Body of pancreas (tissue), 4 donors: Measurements from ENCODE around the gene SGMS1. TPM values are rescaled to one million over a fixed set of nuclear protein-coding genes. Genes with fewer than 3 reads are reported as not detected.

Experiments
- ATAC-seq: fragments of 150-250 bp; one replicate; pipeline ENCODE4 v1.9.1; 2016
- DNase-seq, 4 donors: peaks; one replicate each; pipeline ENCODE4 v3.0.0-alpha.2; 2019
- H3K27ac ChIP-seq, 4 donors: fragments of 200-600 bp; sonication (generic); 1 replicate in 3 of 4; 2 replicates in 1 of 4; pipeline versions ENCODE4 v1.5.1 to v1.6.1; 2016 to 2019; ENCODE audit warnings: mild to moderate bottlenecking in 1 of 4, mixed read lengths in 1 of 4, moderate library complexity in 1 of 4
- H3K27me3 ChIP-seq, 2 donors: fragments of 200-600 bp; sonication (generic); one replicate each; pipeline ENCODE4 v1.6.0; 2016; ENCODE audit warnings: mild to moderate bottlenecking in 1 of 2
- H3K36me3 ChIP-seq, 2 donors: fragments of 200-600 bp; sonication (generic); replicated peaks in 1 of 2; 2 replicates each; pipeline ENCODE4 v1.5.1; 2016; ENCODE audit warnings: low read depth in 2 of 2; ENCODE audit not compliant: insufficient read depth in 1 of 2
- H3K4me1 ChIP-seq: fragments of 200-600 bp; sonication (generic); one replicate; pipeline ENCODE4 v1.6.0; 2016
- H3K4me3 ChIP-seq, 2 donors: fragments of 200-600 bp; sonication (generic); 1 replicate in 1 of 2; 2 replicates in 1 of 2; pipeline ENCODE4 v1.5.1; 2016 to 2019
- H3K9me3 ChIP-seq, 3 donors: fragments of 200-600 bp; sonication (generic); 1 replicate in 2 of 3; 2 replicates in 1 of 3; pipeline ENCODE4 v1.5.1; 2016
- CTCF ChIP-seq, 7 experiments: fragments of 450-650 bp in 4 of 7; fragments of 200-600 bp in 3 of 7; sonication (generic) in 3 of 7; IDR thresholded peaks; one replicate each; pipeline ENCODE4 v1.5.1; 2016 to 2019; ENCODE audit warnings: antibody characterized with exemption in 7 of 7
- POLR2A ChIP-seq, 3 donors: fragments of 450-650 bp; IDR thresholded peaks; one replicate each; pipeline ENCODE4 v1.6.1; 2016; ENCODE audit warnings: antibody characterized with exemption in 3 of 3, mild to moderate bottlenecking in 2 of 3
- WGBS, 2 donors: methylation state at CpG; one replicate each; pipeline ENCODE4 v1.1.5; 2017; 5-methylcytosine and 5-hydroxymethylcytosine counted together
- intact Hi-C: fragments of 100-400 bp; cut with DNase I; formaldehyde crosslinking; loops from one replicate; pipeline ENCODE4 v1.15.1; 2023
- total RNA-seq, 2 donors: library from RNA; depleted of rRNA; stranded (reverse); fragments of >200 nt; gene quantifications; one replicate each; pipeline ENCODE4 v1.1.0, GENCODE V29; 2016

Gene SGMS1
- total RNA-seq, 2 donors from 2014 or later: 46.2 to 68.9 TPM

GRCh38 chr10:50309342-50309741 is 314.4 kb downstream of the SGMS1 start:
- Histone ChIP-seq H3K4me3 (no peak overlapping the region), H3K9me3 (no peaks in the 10 kb centered on the region), H3K36me3 (peaks cover 0 to 11% of the 10 kb centered on the region in 2 donors), H3K4me1 (no peaks in the 10 kb centered on the region), H3K27me3 (no peaks in the 10 kb centered on the region), H3K27ac (no peak overlapping the region)
- no peak for ATAC-seq
- intact Hi-C loops: no loop called here
- DNase-seq: no peak
- TF ChIP-seq CTCF (IDR thresholded peaks at IDR 0.05) (no peak), POLR2A (IDR thresholded peaks at IDR 0.05) (no peak)
- 84 to 86% methylated on average over 4 of the region's 4 CpGs for WGBS, 2 donors

- DNase-seq: no peak
- TF ChIP-seq POLR2A (IDR thresholded peaks at IDR 0.05) (no peak), CTCF (IDR thresholded peaks at IDR 0.05) (no peak)
- Histone ChIP-seq H3K36me3 (peaks cover 0 to 8% of the 10 kb centered on the region in 2 donors), H3K27ac (no peak overlapping the region), H3K27me3 (no peaks in the 10 kb centered on the region), H3K4me3 (no peak overlapping the region), H3K4me1 (no peaks in the 10 kb centered on the region), H3K9me3 (no peaks in the 10 kb centered on the region)
- 96 to 100% methylated on average over 8 of the region's 8 CpGs for WGBS, 2 donors
- ATAC-seq: no peak
- intact Hi-C loops: no loop called here
Measured at GRCh38 chr10:50304660-50305059, 319.1 kb downstream of the SGMS1 start.

DNA sequence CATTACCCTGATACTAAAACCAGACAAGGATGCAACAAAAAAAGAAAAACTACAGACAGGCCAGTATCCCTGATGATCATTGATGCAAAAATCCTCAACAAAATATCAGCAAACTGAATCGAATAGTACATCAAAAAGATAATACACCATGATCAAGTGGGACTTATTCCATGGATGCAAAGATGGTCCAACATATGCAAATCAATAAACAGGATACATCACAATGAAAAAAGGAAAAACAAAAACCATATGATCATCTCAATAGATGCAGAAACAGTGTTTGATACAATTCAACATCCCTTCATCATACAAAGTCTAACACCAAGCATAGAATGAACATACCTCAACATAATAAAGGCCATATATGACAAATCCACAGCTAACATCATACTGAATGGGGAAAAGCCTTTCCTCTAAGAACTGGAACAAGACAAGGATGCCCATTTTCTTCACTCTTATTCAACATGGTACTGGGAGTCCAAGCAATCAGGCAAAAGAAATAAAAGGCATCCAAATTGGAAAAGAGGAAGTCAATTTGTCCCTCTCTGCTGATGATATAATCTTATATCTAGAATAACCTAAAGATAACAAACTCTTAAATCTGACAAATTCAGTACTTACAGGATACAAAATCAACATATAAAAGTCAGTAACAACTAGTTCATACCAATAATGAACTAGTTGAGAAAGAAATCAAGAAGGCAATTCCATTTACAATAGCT is 323.6 kb downstream of the SGMS1 start:
- H3K27me3 ChIP-seq: no peaks in the 10 kb centered on the region
- no peak for ATAC-seq
- 94 to 96% methylated on average over 1 of the region's 1 CpG for WGBS, 2 donors

DNA sequence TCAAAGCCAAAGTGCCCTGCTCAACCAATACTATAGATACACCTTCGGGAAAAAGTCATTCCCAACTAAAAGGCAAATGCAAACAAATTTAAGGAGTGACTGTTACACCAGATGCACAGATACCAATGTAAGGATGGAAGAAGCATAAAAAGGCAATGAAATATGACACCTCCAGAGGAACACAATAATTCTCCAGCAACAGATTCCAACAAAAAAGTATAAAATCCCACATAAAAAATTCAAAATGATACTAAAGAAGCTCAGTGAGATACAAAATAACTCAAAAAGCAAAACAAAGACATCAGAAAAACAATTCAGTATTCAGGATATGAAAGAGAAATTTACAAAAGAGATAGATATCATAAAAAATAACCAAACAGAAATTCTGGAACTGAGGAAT is 328.4 kb downstream of the SGMS1 start:
- H3K9me3 ChIP-seq: no peaks in the 10 kb centered on the region
- DNase-seq: no peak
- H3K27me3 ChIP-seq: no peaks in the 10 kb centered on the region
- H3K4me3 ChIP-seq: no peak overlapping the region
- no peak for ATAC-seq
- no peaks in the 10 kb centered on the region for H3K4me1 ChIP-seq
- H3K27ac ChIP-seq: no peak overlapping the region
- TF ChIP-seq POLR2A (IDR thresholded peaks at IDR 0.05) (no peak), CTCF (IDR thresholded peaks at IDR 0.05) (no peak)
- 83 to 92% methylated on average over 1 of the region's 1 CpG for WGBS, 2 donors
- no peaks in the 10 kb centered on the region for H3K36me3 ChIP-seq
- intact Hi-C loops: no loop called here

More for the DNA sequence above, 323.6 kb downstream of the SGMS1 start:
- DNase-seq: no peak
- intact Hi-C loops: no loop called here
- H3K9me3 ChIP-seq: no peaks in the 10 kb centered on the region
- no peaks in the 10 kb centered on the region for H3K36me3 ChIP-seq
- H3K27ac ChIP-seq: no peak overlapping the region
- H3K4me1 ChIP-seq: no peaks in the 10 kb centered on the region
- no peak overlapping the region for H3K4me3 ChIP-seq
- TF ChIP-seq CTCF (IDR thresholded peaks at IDR 0.05) (no peak), POLR2A (IDR thresholded peaks at IDR 0.05) (no peak)

DNA sequence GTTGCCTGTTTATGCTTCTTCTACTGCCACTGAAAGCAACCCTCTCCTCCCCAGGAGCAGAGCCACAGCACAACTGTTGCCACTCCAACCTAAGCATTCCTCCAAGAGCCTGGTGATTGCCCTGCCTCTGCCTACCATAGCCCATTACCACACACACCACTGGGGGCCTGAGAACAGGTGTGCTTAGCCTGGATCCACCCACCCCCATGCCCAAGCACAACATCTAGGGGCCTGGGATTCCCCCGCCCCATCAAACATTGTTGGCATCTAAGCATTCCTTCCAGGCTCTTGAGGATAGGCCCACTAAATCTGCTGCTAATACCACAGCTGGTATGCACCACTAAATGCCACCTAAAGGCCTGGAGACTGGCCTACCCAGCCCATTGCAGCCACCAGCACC is 329.2 kb downstream of the SGMS1 start:
- intact Hi-C loops: no loop called here
- no peak for DNase-seq
- Histone ChIP-seq H3K27ac (no peak overlapping the region), H3K9me3 (no peaks in the 10 kb centered on the region), H3K36me3 (no peaks in the 10 kb centered on the region), H3K4me1 (no peaks in the 10 kb centered on the region), H3K27me3 (no peaks in the 10 kb centered on the region), H3K4me3 (no peak overlapping the region)
- no peak for TF ChIP-seq POLR2A (IDR thresholded peaks at IDR 0.05)
- no peak for TF ChIP-seq CTCF (IDR thresholded peaks at IDR 0.05)
- ATAC-seq: no peak
- WGBS, 2 donors: 100% methylated on average over 1 of the region's 1 CpG; no CpG with 5 or more reads in 1 of the 2 donors
